WTC11 (cell line): ENCODE results near the gene ISG15. TPM values are rescaled to one million over a fixed set of nuclear protein-coding genes. Genes with fewer than 3 reads are reported as not detected.
A peak's percentile ranks its signal among the peaks of the same experiment; 100 is the strongest.

Experiments
- ATAC-seq: fragments of 200-7000 bp; cut with Tn5 transposase; 2 replicates; pipeline ENCODE4 v1.10.0; 2021; ENCODE audit warnings: mild to moderate bottlenecking, moderate library complexity
- CTCF ChIA-PET: fragments of 300-600 bp; sonication (Branson Sonifier 250); formaldehyde crosslinking; loops from one replicate; lab custom pipeline; 2021; ENCODE audit warnings: antibody characterized with exemption; lab: Charles Lee
- POLR2A ChIA-PET: fragments of 350-600 bp; sonication (Branson Sonifier 250); formaldehyde crosslinking; loops from one replicate; lab custom pipeline; 2021; ENCODE audit warnings: antibody characterized with exemption; lab: Charles Lee
- DNase-seq: peaks from one replicate; pipeline ENCODE4 v3.0.0; 2021; ENCODE audit warnings: low spot score
- H3K27ac Mint-ChIP-seq: 2 replicates; pipeline ENCODE4 v1.8.0; 2021; ENCODE audit warnings: mixed read lengths
- H3K27me3 Mint-ChIP-seq: 2 replicates; pipeline ENCODE4 v1.8.0; 2021; ENCODE audit warnings: low read depth, mild to moderate bottlenecking, moderate library complexity, mixed read lengths
- H3K36me3 Mint-ChIP-seq: 2 replicates; pipeline ENCODE4 v1.8.0; 2021; ENCODE audit warnings: mixed read lengths
- H3K4me1 Mint-ChIP-seq: 2 replicates; pipeline ENCODE4 v1.8.0; 2022; ENCODE audit warnings: mixed read lengths
- H3K4me3 Mint-ChIP-seq: 2 replicates; pipeline ENCODE4 v1.8.0; 2021; ENCODE audit warnings: mild to moderate bottlenecking, moderate library complexity, mixed read lengths
- H3K9me3 Mint-ChIP-seq: 2 replicates; pipeline ENCODE4 v1.8.0; 2021; ENCODE audit warnings: mixed read lengths
- ETV6 ChIP-seq: sonication (generic); formaldehyde crosslinking; IDR thresholded peaks from 2 replicates; pipeline ENCODE4 v1.8.1; 2022; ENCODE audit warnings: mild to moderate bottlenecking, missing genetic modification reagents
- GTF2I ChIP-seq: fragments of 250-450 bp; sonication (Bioruptor Pico); conservative IDR thresholded peaks from 2 replicates; pipeline ENCODE4 v1.4.0; 2021; ENCODE audit warnings: mild to moderate bottlenecking
- IRF2 ChIP-seq: sonication (generic); formaldehyde crosslinking; IDR thresholded peaks from 2 replicates; pipeline ENCODE4 v1.8.0; 2022; ENCODE audit warnings: low read depth, missing genetic modification reagents, borderline replicate concordance
- JAZF1 ChIP-seq: fragments of 250-450 bp; sonication (Bioruptor Pico); IDR thresholded peaks from 2 replicates; pipeline ENCODE4 v1.9.0; 2021; ENCODE audit warnings: moderate library complexity, mild to moderate bottlenecking, inconsistent platforms
- KAT7 ChIP-seq: sonication (generic); formaldehyde crosslinking; IDR thresholded peaks from 2 replicates; pipeline ENCODE4 v1.8.1; 2023; ENCODE audit warnings: missing genetic modification reagents, mild to moderate bottlenecking, borderline replicate concordance
- MXD4 ChIP-seq: fragments of 250-450 bp; sonication (Bioruptor Pico); IDR thresholded peaks from 2 replicates; pipeline ENCODE4 v1.8.0; 2021; ENCODE audit warnings: mild to moderate bottlenecking, moderate library complexity, borderline replicate concordance
- NR2C2 ChIP-seq: sonication (generic); formaldehyde crosslinking; IDR thresholded peaks from 2 replicates; pipeline ENCODE4 v1.8.0; 2022; ENCODE audit warnings: mild to moderate bottlenecking, missing genetic modification reagents
- RORB ChIP-seq: fragments of 250-450 bp; sonication (Bioruptor Pico); IDR thresholded peaks from 2 replicates; pipeline ENCODE4 v1.9.0; 2021; ENCODE audit warnings: mild to moderate bottlenecking
- TP53 ChIP-seq: sonication (generic); formaldehyde crosslinking; IDR thresholded peaks from 2 replicates; pipeline ENCODE4 v1.8.1; 2023; ENCODE audit warnings: mild to moderate bottlenecking, missing genetic modification reagents
- ZNF138 ChIP-seq: sonication (generic); formaldehyde crosslinking; conservative IDR thresholded peaks from 2 replicates; pipeline ENCODE4 v1.8.1; 2022; ENCODE audit warnings: mild to moderate bottlenecking, moderate library complexity, missing genetic modification reagents
- total RNA-seq: library from RNA; stranded (reverse); gene quantifications from 3 replicates; pipeline ENCODE4 v1.2.3, GENCODE V29; 2021
- TF ChIP-seq, protein P1 (sequence below): sonication (generic); formaldehyde crosslinking; IDR thresholded peaks from 2 replicates; pipeline ENCODE4 v1.8.1; 2023; ENCODE audit warnings: mild to moderate bottlenecking, moderate library complexity, missing genetic modification reagents
- TF ChIP-seq, protein P2 (sequence below): sonication (generic); formaldehyde crosslinking; IDR thresholded peaks from 2 replicates; pipeline ENCODE4 v1.8.0; 2023; ENCODE audit warnings: missing genetic modification reagents, mild to moderate bottlenecking, borderline replicate concordance
- TF ChIP-seq, protein P3 (sequence below): fragments of 250-450 bp; sonication (Bioruptor Pico); IDR thresholded peaks from 2 replicates; pipeline ENCODE4 v1.9.0; 2021; ENCODE audit warnings: mild to moderate bottlenecking, borderline replicate concordance
- TF ChIP-seq, protein P4 (sequence below): fragments of 250-450 bp; sonication (Bioruptor Pico); IDR thresholded peaks from 2 replicates; pipeline ENCODE4 v1.9.0; 2021; ENCODE audit warnings: moderate library complexity, mild to moderate bottlenecking, inconsistent platforms, borderline replicate concordance
- TF ChIP-seq, protein P5 (sequence below): sonication (generic); formaldehyde crosslinking; conservative IDR thresholded peaks from 2 replicates; pipeline ENCODE4 v1.8.1; 2023; ENCODE audit warnings: mild to moderate bottlenecking, low read depth, missing genetic modification reagents, moderate library complexity

ISG15 gene
- total RNA-seq, 1 experiment from 2014 or later = 29.5 TPM

DNA sequence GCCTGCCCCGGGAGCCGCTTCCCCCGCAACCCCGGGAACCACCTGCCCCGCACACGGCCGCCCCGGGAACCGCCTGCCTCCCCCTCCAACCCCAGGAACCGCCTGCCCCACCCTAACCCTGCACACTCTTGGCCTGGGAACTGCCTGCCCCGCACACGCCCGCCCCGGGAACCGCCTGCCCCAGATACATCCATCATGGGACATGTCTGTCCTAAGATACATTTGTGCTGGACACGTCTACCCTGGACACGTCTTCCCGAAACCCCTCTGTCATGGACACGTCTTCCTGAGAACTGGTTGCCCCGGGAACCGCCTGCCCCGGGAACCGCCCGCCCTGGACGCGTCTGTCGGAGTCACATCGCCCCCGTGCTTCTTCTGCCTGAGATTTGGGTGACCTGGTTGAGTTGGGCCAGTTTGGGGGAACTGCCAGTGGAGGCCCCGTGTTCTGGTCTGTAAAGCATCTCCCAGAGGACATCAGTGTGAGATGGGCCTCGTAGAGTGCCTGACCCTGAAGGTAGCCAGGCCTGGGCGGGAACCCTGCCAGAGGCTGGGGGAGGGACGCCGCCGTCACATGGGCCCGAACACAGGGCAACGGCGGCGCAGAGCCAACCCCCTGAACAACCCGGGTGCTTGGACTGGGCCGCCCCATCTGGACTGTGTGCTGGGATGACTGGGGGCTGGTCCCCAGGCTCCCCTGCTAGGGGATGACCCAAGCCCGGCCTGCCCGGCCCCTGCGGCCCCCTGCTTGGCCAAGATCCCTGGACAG lies 35.0 kb upstream of the ISG15 start:
- peak overlapping the region; percentile 19; the same call in 1 of the 2 replicates for H3K27ac Mint-ChIP-seq

More for the DNA sequence above, 35.0 kb upstream of the ISG15 start:
- Mint-ChIP-seq H3K4me1 (peaks cover 4% of the 10 kb centered on the region), H3K36me3 (peaks cover 3% of the 10 kb centered on the region; the same call in 1 of the 2 replicates), H3K27me3 (peaks cover 17% of the 10 kb centered on the region), H3K4me3 (no peak overlapping the region), H3K9me3 (peaks cover 3% of the 10 kb centered on the region)
- CTCF ChIA-PET = interaction anchor here (1.1 kb wide), 1 partner anchor 24 kb away, joined by 4 read pairs; no protein-coding TSS in a partner anchor
- ATAC-seq (no peak), DNase-seq (no peak)
- POLR2A ChIA-PET = no interaction called here
- TF ChIP-seq RORB (CRISPR knock-in tag) = no peak
- TF ChIP-seq, protein P1, sequence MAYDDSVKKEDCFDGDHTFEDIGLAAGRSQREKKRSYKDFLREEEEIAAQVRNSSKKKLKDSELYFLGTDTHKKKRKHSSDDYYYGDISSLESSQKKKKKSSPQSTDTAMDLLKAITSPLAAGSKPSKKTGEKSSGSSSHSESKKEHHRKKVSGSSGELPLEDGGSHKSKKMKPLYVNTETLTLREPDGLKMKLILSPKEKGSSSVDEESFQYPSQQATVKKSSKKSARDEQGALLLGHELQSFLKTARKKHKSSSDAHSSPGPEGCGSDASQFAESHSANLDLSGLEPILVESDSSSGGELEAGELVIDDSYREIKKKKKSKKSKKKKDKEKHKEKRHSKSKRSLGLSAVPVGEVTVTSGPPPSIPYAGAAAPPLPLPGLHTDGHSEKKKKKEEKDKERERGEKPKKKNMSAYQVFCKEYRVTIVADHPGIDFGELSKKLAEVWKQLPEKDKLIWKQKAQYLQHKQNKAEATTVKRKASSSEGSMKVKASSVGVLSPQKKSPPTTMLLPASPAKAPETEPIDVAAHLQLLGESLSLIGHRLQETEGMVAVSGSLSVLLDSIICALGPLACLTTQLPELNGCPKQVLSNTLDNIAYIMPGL = no peak
- TF ChIP-seq ETV6 (CRISPR knock-in tag) = no peak
- TF ChIP-seq TP53 = no peak
- TF ChIP-seq, protein P2, sequence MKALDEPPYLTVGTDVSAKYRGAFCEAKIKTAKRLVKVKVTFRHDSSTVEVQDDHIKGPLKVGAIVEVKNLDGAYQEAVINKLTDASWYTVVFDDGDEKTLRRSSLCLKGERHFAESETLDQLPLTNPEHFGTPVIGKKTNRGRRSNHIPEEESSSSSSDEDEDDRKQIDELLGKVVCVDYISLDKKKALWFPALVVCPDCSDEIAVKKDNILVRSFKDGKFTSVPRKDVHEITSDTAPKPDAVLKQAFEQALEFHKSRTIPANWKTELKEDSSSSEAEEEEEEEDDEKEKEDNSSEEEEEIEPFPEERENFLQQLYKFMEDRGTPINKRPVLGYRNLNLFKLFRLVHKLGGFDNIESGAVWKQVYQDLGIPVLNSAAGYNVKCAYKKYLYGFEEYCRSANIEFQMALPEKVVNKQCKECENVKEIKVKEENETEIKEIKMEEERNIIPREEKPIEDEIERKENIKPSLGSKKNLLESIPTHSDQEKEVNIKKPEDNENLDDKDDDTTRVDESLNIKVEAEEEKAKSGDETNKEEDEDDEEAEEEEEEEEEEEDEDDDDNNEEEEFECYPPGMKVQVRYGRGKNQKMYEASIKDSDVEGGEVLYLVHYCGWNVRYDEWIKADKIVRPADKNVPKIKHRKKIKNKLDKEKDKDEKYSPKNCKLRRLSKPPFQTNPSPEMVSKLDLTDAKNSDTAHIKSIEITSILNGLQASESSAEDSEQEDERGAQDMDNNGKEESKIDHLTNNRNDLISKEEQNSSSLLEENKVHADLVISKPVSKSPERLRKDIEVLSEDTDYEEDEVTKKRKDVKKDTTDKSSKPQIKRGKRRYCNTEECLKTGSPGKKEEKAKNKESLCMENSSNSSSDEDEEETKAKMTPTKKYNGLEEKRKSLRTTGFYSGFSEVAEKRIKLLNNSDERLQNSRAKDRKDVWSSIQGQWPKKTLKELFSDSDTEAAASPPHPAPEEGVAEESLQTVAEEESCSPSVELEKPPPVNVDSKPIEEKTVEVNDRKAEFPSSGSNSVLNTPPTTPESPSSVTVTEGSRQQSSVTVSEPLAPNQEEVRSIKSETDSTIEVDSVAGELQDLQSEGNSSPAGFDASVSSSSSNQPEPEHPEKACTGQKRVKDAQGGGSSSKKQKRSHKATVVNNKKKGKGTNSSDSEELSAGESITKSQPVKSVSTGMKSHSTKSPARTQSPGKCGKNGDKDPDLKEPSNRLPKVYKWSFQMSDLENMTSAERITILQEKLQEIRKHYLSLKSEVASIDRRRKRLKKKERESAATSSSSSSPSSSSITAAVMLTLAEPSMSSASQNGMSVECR (CRISPR knock-in tag) = no peak
- TF ChIP-seq, protein P3, sequence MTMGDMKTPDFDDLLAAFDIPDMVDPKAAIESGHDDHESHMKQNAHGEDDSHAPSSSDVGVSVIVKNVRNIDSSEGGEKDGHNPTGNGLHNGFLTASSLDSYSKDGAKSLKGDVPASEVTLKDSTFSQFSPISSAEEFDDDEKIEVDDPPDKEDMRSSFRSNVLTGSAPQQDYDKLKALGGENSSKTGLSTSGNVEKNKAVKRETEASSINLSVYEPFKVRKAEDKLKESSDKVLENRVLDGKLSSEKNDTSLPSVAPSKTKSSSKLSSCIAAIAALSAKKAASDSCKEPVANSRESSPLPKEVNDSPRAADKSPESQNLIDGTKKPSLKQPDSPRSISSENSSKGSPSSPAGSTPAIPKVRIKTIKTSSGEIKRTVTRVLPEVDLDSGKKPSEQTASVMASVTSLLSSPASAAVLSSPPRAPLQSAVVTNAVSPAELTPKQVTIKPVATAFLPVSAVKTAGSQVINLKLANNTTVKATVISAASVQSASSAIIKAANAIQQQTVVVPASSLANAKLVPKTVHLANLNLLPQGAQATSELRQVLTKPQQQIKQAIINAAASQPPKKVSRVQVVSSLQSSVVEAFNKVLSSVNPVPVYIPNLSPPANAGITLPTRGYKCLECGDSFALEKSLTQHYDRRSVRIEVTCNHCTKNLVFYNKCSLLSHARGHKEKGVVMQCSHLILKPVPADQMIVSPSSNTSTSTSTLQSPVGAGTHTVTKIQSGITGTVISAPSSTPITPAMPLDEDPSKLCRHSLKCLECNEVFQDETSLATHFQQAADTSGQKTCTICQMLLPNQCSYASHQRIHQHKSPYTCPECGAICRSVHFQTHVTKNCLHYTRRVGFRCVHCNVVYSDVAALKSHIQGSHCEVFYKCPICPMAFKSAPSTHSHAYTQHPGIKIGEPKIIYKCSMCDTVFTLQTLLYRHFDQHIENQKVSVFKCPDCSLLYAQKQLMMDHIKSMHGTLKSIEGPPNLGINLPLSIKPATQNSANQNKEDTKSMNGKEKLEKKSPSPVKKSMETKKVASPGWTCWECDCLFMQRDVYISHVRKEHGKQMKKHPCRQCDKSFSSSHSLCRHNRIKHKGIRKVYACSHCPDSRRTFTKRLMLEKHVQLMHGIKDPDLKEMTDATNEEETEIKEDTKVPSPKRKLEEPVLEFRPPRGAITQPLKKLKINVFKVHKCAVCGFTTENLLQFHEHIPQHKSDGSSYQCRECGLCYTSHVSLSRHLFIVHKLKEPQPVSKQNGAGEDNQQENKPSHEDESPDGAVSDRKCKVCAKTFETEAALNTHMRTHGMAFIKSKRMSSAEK (CRISPR knock-in tag) = no peak
- no peak for TF ChIP-seq KAT7
- no peak for TF ChIP-seq ZNF138 (CRISPR knock-in tag)
- TF ChIP-seq NR2C2 (CRISPR knock-in tag) = no peak
- TF ChIP-seq, protein P4, sequence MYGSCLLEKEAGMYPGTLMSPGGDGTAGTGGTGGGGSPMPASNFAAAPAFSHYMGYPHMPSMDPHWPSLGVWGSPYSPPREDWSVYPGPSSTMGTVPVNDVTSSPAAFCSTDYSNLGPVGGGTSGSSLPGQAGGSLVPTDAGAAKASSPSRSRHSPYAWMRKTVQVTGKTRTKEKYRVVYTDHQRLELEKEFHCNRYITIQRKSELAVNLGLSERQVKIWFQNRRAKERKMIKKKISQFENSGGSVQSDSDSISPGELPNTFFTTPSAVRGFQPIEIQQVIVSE (CRISPR knock-in tag) = no peak
- TF ChIP-seq MXD4 (CRISPR knock-in tag) = no peak
- no peak for TF ChIP-seq JAZF1 (CRISPR knock-in tag)
- no peak for TF ChIP-seq GTF2I (CRISPR knock-in tag)
- TF ChIP-seq IRF2 (CRISPR knock-in tag) = no peak
- TF ChIP-seq, protein P5, sequence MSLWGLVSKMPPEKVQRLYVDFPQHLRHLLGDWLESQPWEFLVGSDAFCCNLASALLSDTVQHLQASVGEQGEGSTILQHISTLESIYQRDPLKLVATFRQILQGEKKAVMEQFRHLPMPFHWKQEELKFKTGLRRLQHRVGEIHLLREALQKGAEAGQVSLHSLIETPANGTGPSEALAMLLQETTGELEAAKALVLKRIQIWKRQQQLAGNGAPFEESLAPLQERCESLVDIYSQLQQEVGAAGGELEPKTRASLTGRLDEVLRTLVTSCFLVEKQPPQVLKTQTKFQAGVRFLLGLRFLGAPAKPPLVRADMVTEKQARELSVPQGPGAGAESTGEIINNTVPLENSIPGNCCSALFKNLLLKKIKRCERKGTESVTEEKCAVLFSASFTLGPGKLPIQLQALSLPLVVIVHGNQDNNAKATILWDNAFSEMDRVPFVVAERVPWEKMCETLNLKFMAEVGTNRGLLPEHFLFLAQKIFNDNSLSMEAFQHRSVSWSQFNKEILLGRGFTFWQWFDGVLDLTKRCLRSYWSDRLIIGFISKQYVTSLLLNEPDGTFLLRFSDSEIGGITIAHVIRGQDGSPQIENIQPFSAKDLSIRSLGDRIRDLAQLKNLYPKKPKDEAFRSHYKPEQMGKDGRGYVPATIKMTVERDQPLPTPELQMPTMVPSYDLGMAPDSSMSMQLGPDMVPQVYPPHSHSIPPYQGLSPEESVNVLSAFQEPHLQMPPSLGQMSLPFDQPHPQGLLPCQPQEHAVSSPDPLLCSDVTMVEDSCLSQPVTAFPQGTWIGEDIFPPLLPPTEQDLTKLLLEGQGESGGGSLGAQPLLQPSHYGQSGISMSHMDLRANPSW (CRISPR knock-in tag) = no peak
